Measurements from ENCODE around the gene CEP89. TPM values are rescaled to one million over a fixed set of nuclear protein-coding genes. Genes with fewer than 3 reads are reported as not detected.
"Not testable (repeated sequence)": the region's sequence is repeated elsewhere in the genome, so short reads cannot be mapped to it uniquely, and the experiment has no call there.

Gene CEP89
- polyA plus RNA-seq, 1 donor (not counting 4 experiments of a cell fraction or from before 2014, with no cell fraction given) = 11.2 TPM

DNA sequence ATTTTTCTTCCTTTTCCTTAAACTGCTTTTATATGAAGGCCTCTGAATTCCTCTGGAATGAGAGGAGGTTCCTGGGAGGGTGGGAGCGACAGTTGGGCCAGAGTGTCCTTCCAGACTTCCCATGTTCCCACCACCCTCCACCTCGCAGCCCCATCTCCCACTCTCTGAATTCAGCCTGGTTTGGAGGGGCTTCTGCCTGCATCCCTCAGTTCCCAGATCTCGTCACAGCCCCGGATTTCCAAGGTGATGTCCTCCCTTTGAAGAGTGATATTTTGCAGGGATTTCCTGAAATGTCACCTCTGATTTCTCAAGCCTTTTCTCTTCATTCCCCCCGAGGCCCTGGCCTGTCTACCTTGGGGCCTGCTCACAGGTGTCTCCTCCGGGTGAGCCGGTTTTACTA, 85.5 kb downstream of the CEP89 start:
- Histone ChIP-seq H3K27me3 (ENCODE audit: control insufficient read depth, extremely low read depth, insufficient read depth, low read length) (no peaks in the 10 kb centered on the region), H3K9me3 (ENCODE audit: control insufficient read depth, low read depth, low read length) (no peaks in the 10 kb centered on the region), H3K9me1 (ENCODE audit: control insufficient read depth, extremely low read depth, insufficient read depth, low read length) (no peaks in the 10 kb centered on the region), H3K4me2 (ENCODE audit: control insufficient read depth, extremely low read depth, insufficient read depth, low read depth, low read length) (no peak overlapping the region), H3K9ac (ENCODE audit: control insufficient read depth, extremely low read depth, insufficient read depth, low read length) (no peak overlapping the region), H2AFZ (ENCODE audit: control insufficient read depth, low read length) (no peak overlapping the region), H3K4me3 (ENCODE audit: control insufficient read depth in 2 of 3, extremely low read depth in 1 of 3, insufficient read depth in 2 of 3, low read depth in 1 of 3, low read length in 3 of 3) (no peak overlapping the region), H3K4me1 (ENCODE audit: control insufficient read depth, extremely low read depth, insufficient read depth, low read length) (no peaks in the 10 kb centered on the region), H3K36me3 (ENCODE audit: control insufficient read depth in 2 of 2, extremely low read depth in 1 of 2, insufficient read depth in 2 of 2, low read length in 2 of 2) (no peaks in the 10 kb centered on the region), H3K79me2 (ENCODE audit: control insufficient read depth, insufficient read depth, low read length) (no peaks in the 10 kb centered on the region), H4K20me1 (ENCODE audit: control insufficient read depth, extremely low read depth, insufficient read depth, low read length) (no peaks in the 10 kb centered on the region), H3K27ac (ENCODE audit: control insufficient read depth, insufficient read depth, low read length) (no peak overlapping the region)
- no peak for TF ChIP-seq EZH2 (IDR thresholded peaks at IDR 0.05; ENCODE audit: low read length)
- TF ChIP-seq, protein P1, sequence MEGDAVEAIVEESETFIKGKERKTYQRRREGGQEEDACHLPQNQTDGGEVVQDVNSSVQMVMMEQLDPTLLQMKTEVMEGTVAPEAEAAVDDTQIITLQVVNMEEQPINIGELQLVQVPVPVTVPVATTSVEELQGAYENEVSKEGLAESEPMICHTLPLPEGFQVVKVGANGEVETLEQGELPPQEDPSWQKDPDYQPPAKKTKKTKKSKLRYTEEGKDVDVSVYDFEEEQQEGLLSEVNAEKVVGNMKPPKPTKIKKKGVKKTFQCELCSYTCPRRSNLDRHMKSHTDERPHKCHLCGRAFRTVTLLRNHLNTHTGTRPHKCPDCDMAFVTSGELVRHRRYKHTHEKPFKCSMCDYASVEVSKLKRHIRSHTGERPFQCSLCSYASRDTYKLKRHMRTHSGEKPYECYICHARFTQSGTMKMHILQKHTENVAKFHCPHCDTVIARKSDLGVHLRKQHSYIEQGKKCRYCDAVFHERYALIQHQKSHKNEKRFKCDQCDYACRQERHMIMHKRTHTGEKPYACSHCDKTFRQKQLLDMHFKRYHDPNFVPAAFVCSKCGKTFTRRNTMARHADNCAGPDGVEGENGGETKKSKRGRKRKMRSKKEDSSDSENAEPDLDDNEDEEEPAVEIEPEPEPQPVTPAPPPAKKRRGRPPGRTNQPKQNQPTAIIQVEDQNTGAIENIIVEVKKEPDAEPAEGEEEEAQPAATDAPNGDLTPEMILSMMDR (optimal IDR thresholded peaks at IDR 0.05 in 1 of 3, IDR thresholded peaks at IDR 0.05 in 1 of 3, conservative IDR thresholded peaks at IDR 0.05 in 1 of 3; ENCODE audit: extremely low read depth in 1 of 3, insufficient read depth in 2 of 3, low read length in 3 of 3) = no peak
- FAIRE-seq (no peak), DNase-seq (ENCODE audit: low read depth, low spot score) (no peak)
- dilution Hi-C loops (cut with MboI; ENCODE audit: extremely low pct_ligation_motif_present, low sequenced_read_pairs) = loop anchor here (25.0 kb wide), 1 partner anchor 99 kb away; no protein-coding TSS in a partner anchor

DNA sequence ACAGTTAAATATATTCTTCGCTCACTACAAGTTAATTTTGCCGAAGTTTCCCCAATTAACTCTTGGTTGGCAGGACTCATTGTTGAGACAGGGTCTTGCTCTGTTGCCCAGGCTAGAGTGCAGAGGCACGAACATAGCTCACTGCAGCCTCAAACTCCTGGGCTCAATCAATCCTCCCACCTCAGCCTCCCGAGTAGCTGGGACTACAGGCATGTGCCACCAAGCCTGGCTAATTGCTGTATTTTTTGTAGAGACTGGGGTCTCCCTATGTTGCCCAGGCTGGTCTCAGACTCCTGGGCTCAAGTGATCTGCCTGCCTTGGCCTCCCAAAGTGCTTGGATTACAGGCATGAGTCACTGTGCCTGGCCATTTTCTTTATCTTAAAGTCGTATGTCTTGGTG, 86.5 kb downstream of the CEP89 start:
- not testable (repeated sequence) for FAIRE-seq; H3K36me3 ChIP-seq (ENCODE audit: control insufficient read depth in 2 of 2, extremely low read depth in 1 of 2, insufficient read depth in 2 of 2, low read length in 2 of 2); H4K20me1 ChIP-seq (ENCODE audit: control insufficient read depth, extremely low read depth, insufficient read depth, low read length); H3K9me1 ChIP-seq (ENCODE audit: control insufficient read depth, extremely low read depth, insufficient read depth, low read length); H3K9me3 ChIP-seq (ENCODE audit: control insufficient read depth, low read depth, low read length); H3K27ac ChIP-seq (ENCODE audit: control insufficient read depth, insufficient read depth, low read length); H3K4me1 ChIP-seq (ENCODE audit: control insufficient read depth, extremely low read depth, insufficient read depth, low read length); H3K27me3 ChIP-seq (ENCODE audit: control insufficient read depth, extremely low read depth, insufficient read depth, low read length); H3K4me3 ChIP-seq (ENCODE audit: control insufficient read depth in 2 of 3, extremely low read depth in 1 of 3, insufficient read depth in 2 of 3, low read depth in 1 of 3, low read length in 3 of 3); DNase-seq (ENCODE audit: low read depth, low spot score); H2AFZ ChIP-seq (ENCODE audit: control insufficient read depth, low read length); H3K9ac ChIP-seq (ENCODE audit: control insufficient read depth, extremely low read depth, insufficient read depth, low read length); H3K79me2 ChIP-seq (ENCODE audit: control insufficient read depth, insufficient read depth, low read length); H3K4me2 ChIP-seq (ENCODE audit: control insufficient read depth, extremely low read depth, insufficient read depth, low read depth, low read length)
- dilution Hi-C loops (cut with MboI; ENCODE audit: extremely low pct_ligation_motif_present, low sequenced_read_pairs) = loop anchor here (25.0 kb wide), 1 partner anchor 98 kb away; no protein-coding TSS in a partner anchor

DNA sequence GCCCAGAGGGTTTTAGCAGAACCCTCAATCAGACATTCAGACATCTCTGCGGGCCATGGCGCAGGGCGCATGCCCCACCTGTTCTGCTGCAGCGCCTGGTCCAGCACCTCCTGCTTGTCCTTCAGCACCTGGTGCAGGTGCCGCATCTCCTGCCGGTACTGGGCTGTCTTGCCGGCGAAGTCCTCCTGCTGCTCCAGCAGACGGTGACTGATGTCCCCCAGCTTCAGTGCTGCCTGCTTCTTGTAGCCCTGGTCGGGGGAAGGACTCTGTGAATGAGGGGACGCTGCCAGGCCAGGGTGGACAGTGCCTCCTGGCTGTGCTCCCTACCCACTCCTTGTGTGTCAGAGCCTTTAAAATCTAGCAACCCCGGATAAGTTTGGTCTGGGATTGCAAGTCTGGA, 90.0 kb downstream of the CEP89 start:
- no peaks in the 10 kb centered on the region for H3K9me3 ChIP-seq (ENCODE audit: control insufficient read depth, low read depth, low read length)
- H3K9me1 ChIP-seq (ENCODE audit: control insufficient read depth, extremely low read depth, insufficient read depth, low read length) = no peaks in the 10 kb centered on the region
- no peak overlapping the region for H3K4me3 ChIP-seq (ENCODE audit: control insufficient read depth in 2 of 3, extremely low read depth in 1 of 3, insufficient read depth in 2 of 3, low read depth in 1 of 3, low read length in 3 of 3)
- H3K79me2 ChIP-seq (ENCODE audit: control insufficient read depth, insufficient read depth, low read length) = no peaks in the 10 kb centered on the region
- H3K27ac ChIP-seq (ENCODE audit: control insufficient read depth, insufficient read depth, low read length) = no peak overlapping the region
- dilution Hi-C loops (cut with MboI; ENCODE audit: extremely low pct_ligation_motif_present, low sequenced_read_pairs) = loop anchor here (25.0 kb wide), 1 partner anchor 94 kb away; no protein-coding TSS in a partner anchor
- no peaks in the 10 kb centered on the region for H3K4me1 ChIP-seq (ENCODE audit: control insufficient read depth, extremely low read depth, insufficient read depth, low read length)
- no peak overlapping the region for H2AFZ ChIP-seq (ENCODE audit: control insufficient read depth, low read length)
- TF ChIP-seq EZH2 (IDR thresholded peaks at IDR 0.05; ENCODE audit: low read length) = no peak
- FAIRE-seq (no peak), DNase-seq (ENCODE audit: low read depth, low spot score) (no peak)
- no peaks in the 10 kb centered on the region for H3K27me3 ChIP-seq (ENCODE audit: control insufficient read depth, extremely low read depth, insufficient read depth, low read length)
- peaks cover 0 to 2% of the 10 kb centered on the region in 2 experiments for H3K36me3 ChIP-seq (ENCODE audit: control insufficient read depth in 2 of 2, extremely low read depth in 1 of 2, insufficient read depth in 2 of 2, low read length in 2 of 2)
- H3K4me2 ChIP-seq (ENCODE audit: control insufficient read depth, extremely low read depth, insufficient read depth, low read depth, low read length) = no peak overlapping the region
- no peak overlapping the region for H3K9ac ChIP-seq (ENCODE audit: control insufficient read depth, extremely low read depth, insufficient read depth, low read length)
- no peaks in the 10 kb centered on the region for H4K20me1 ChIP-seq (ENCODE audit: control insufficient read depth, extremely low read depth, insufficient read depth, low read length)
